WI38 (cell line): ENCODE data around the gene TBC1D5.

ENCODE experiments used
- H3K4me3 ChIP-seq: 2 replicates; pipeline ENCODE4 v1.5.1; 2011; ENCODE audit warnings: low read depth, mild to moderate bottlenecking, control low read depth, low read length
- CTCF ChIP-seq: IDR thresholded peaks from 2 replicates; pipeline ENCODE4 v1.5.1; 2012; ENCODE audit warnings: low read depth, mild to moderate bottlenecking, control low read depth, low read length

Gene TBC1D5

GRCh38 chr3:17219593-17219992 is 522.8 kb downstream of the TBC1D5 start:
- H3K4me3 ChIP-seq = no peak overlapping the region
- no peak for TF ChIP-seq CTCF

- TF ChIP-seq CTCF = no peak
Observed at GRCh38 chr3:17218587-17218986, 523.8 kb downstream of the TBC1D5 start.

GRCh38 chr3:17217588-17217987 is 524.8 kb downstream of the TBC1D5 start:
- no peak for TF ChIP-seq CTCF
- no peak overlapping the region for H3K4me3 ChIP-seq

More at GRCh38 chr3:17218587-17218986, 523.8 kb downstream of the TBC1D5 start:
- H3K4me3 ChIP-seq = no peak overlapping the region

- no peak for TF ChIP-seq CTCF
- H3K4me3 ChIP-seq = no peak overlapping the region
Observed at GRCh38 chr3:17213102-17213501, 529.3 kb downstream of the TBC1D5 start.

GRCh38 chr3:17207979-17208378 is 534.5 kb downstream of the TBC1D5 start:
- no peak overlapping the region for H3K4me3 ChIP-seq
- TF ChIP-seq CTCF = no peak

GRCh38 chr3:17207019-17207418 is 535.4 kb downstream of the TBC1D5 start:
- TF ChIP-seq CTCF = no peak
- H3K4me3 ChIP-seq = no peak overlapping the region

GRCh38 chr3:17204049-17204650 is 538.3 kb downstream of the TBC1D5 start:
- no peak overlapping the region for H3K4me3 ChIP-seq
- TF ChIP-seq CTCF = no peak
